Measurements from ENCODE around the gene PRC1.
"Not testable (repeated sequence)": the region's sequence is repeated elsewhere in the genome, so short reads cannot be mapped to it uniquely, and the experiment has no call there.

PRC1 gene

DNA sequence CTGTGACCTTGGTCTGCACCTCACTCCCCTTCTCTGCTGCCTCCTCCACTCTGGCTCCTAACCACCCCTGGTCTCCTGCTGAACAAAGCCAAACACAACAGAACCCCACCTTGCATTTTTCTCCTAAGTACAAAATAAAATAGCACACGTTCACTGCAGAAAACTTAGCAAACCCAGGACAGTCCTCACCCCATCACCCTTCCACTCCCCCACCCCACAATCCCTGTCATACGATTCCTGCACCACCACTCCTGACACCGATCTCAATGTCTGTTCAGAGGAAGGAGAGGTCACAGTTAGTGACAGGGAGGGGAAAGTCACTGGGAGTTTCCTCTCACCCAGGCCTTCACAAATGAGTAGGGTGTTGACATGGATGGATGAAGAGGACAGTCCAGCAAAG is 23.8 kb upstream of the PRC1 start:
- Histone ChIP-seq H3K4me1 (ENCODE audit: insufficient read depth, low read length) (peaks cover 14% of the 10 kb centered on the region), H3K36me3 (ENCODE audit: insufficient read depth, low read length) (peaks cover 25% of the 10 kb centered on the region), H3K4me3 (ENCODE audit: low read length) (no peak overlapping the region), H2AFZ (ENCODE audit: low read depth, low read length) (no peak overlapping the region), H3K27me3 (ENCODE audit: insufficient read depth, low read length) (no peaks in the 10 kb centered on the region), H3K9me3 (ENCODE audit: low read length) (peaks cover 2% of the 10 kb centered on the region)

DNA sequence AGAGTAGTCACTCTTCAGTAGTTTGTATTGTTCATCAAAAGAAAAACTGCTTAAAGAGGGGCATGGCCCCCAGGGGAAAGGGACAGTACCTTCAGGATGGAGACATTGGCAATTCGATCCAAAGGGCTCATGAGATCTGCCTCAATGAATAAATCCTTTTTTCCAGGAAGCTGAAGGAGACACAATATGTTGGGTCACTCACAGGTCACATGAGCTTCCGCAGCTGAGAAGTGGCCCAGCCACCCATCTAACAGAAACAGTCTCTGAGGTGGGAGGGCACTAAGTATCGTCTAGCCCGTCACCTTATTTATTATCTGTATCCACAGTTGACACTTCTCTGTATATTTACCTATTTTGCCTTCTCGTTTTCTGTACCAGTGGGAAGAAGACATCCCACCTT is 23.4 kb upstream of the PRC1 start:
- Histone ChIP-seq H3K27me3 (ENCODE audit: insufficient read depth, low read length) (no peaks in the 10 kb centered on the region), H2AFZ (ENCODE audit: low read depth, low read length) (no peak overlapping the region), H3K36me3 (ENCODE audit: insufficient read depth, low read length) (peaks cover 30% of the 10 kb centered on the region), H3K4me1 (ENCODE audit: insufficient read depth, low read length) (peaks cover 11% of the 10 kb centered on the region), H3K9me3 (ENCODE audit: low read length) (peaks cover 2% of the 10 kb centered on the region), H3K4me3 (ENCODE audit: low read length) (no peak overlapping the region)

DNA sequence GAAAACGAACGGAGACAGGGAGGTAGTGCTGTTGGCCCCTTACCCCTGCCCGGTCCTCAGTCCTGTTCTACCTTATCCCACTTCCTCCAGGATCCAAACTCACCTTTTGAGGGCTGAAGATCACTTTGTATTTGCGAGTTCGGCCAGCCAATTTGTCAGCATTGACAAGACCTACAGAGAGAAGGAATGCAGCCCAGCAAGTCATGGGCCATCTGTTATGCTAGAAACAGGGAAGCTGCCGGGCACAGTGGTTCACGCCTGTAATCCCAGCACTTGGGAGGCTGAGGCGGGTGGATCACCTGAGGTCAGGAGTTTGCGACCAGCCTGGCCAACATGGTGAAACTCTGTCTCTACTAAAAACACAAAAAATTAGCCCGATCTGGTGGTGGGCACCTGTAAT is 19.4 kb upstream of the PRC1 start:
- H3K36me3 ChIP-seq (ENCODE audit: insufficient read depth, low read length), result peaks cover 56% of the 10 kb centered on the region
- not testable (repeated sequence) for H3K9me3 ChIP-seq (ENCODE audit: low read length); H3K4me1 ChIP-seq (ENCODE audit: insufficient read depth, low read length); H3K4me3 ChIP-seq (ENCODE audit: low read length); H3K27me3 ChIP-seq (ENCODE audit: insufficient read depth, low read length); H2AFZ ChIP-seq (ENCODE audit: low read depth, low read length)

DNA sequence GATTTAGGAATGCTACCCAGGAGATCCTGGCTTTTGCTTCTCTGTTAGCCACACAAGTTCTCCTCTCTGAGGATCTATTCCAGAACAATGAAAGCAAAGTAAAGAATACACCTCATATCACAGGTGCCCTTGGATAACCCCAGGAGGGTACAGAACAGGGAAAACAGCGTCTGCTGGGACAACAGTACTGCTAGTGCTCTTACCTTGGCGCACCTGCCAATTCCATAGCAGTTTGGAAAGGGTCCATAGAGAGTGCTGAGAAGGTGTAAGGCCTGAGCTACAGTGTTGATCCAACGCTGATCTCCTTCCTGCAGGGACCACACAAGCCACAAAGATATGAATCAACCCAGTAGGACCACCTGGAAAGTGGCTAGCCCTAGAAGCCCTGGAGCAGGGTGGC is 12.9 kb upstream of the PRC1 start:
- Histone ChIP-seq H3K4me1 (ENCODE audit: insufficient read depth, low read length) (no peaks in the 10 kb centered on the region), H3K9me3 (ENCODE audit: low read length) (no peaks in the 10 kb centered on the region), H3K4me3 (ENCODE audit: low read length) (no peak overlapping the region), H3K27me3 (ENCODE audit: insufficient read depth, low read length) (no peaks in the 10 kb centered on the region), H3K36me3 (ENCODE audit: insufficient read depth, low read length) (peaks cover 74% of the 10 kb centered on the region), H2AFZ (ENCODE audit: low read depth, low read length) (no peak overlapping the region)

DNA sequence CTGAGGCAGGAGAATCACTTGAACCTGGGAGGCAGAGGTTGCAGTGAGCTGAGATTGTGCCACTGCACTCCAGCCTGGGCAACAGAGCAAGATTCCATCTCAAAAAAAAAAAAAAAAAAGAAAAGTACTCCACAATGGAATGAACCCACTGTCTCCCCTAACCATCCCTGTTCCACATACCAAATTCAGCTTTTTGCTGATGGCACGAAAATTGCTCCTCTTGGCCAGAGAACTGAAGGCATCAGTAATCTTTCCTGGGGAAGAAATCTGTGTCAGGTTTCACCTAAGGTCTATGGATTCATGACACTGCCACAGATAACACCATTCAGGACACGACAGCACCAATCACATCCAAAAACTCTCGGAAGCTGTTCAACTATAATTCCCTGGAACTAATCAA is 6.9 kb upstream of the PRC1 start:
- Histone ChIP-seq H3K4me3 (ENCODE audit: low read length) (no peak overlapping the region), H3K9me3 (ENCODE audit: low read length) (no peaks in the 10 kb centered on the region), H2AFZ (ENCODE audit: low read depth, low read length) (no peak overlapping the region), H3K36me3 (ENCODE audit: insufficient read depth, low read length) (peaks cover 76% of the 10 kb centered on the region), H3K27me3 (ENCODE audit: insufficient read depth, low read length) (no peaks in the 10 kb centered on the region), H3K4me1 (ENCODE audit: insufficient read depth, low read length) (peaks cover 2% of the 10 kb centered on the region)

DNA sequence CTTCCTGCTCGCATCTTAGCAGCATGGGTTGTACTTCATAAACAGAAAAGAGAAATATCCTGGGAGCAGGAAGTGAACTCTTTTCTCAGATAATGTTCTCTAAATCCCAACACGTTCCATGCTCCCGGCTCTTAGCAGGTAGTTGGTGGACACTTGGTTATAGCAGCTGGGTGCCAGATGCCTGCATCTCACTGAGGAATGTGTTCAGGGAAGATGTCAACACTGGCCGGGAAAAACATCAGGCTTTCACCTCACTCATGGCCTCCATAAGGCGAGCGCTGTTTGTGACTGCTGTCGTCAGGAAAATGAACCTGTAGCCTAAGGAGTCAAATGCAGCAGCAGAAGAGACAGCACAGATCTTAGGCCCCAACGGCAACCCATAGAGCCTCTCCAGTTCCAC is 4.4 kb upstream of the PRC1 start:
- Histone ChIP-seq H3K4me1 (ENCODE audit: insufficient read depth, low read length) (peaks cover 14% of the 10 kb centered on the region), H3K36me3 (ENCODE audit: insufficient read depth, low read length) (peaks cover 60% of the 10 kb centered on the region), H2AFZ (ENCODE audit: low read depth, low read length) (no peak overlapping the region), H3K4me3 (ENCODE audit: low read length) (no peak overlapping the region), H3K9me3 (ENCODE audit: low read length) (no peaks in the 10 kb centered on the region), H3K27me3 (ENCODE audit: insufficient read depth, low read length) (no peaks in the 10 kb centered on the region)

DNA sequence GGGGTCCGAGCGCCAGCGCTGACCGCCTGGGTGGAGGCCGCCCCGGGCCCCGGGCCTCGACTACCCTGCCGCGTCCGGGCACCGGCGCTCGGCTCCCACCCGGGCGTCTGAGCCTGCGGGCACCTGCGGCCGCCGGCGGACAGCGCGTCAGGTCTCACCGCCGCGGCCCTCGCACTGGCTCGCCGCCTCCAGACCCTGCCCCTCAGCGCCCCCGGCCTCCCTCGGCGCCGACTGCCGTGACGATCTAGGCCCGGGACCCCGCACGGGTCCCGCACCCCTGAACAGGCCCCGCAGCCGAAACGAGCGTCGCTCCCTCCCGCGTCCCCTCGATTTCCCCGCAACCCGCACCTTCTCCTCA is 297 bp downstream of the PRC1 start:
- H3K4me1 ChIP-seq (ENCODE audit: insufficient read depth, low read length), result peaks cover 18% of the 10 kb centered on the region
- no peaks in the 10 kb centered on the region for H3K9me3 ChIP-seq (ENCODE audit: low read length)
- H3K4me3 ChIP-seq (ENCODE audit: low read length), result peak overlapping the region; percentile 99
- H3K36me3 ChIP-seq (ENCODE audit: insufficient read depth, low read length), result peaks cover 26% of the 10 kb centered on the region
- H3K27me3 ChIP-seq (ENCODE audit: insufficient read depth, low read length), result no peaks in the 10 kb centered on the region
- peak overlapping the region; percentile 54 for H2AFZ ChIP-seq (ENCODE audit: low read depth, low read length)

DNA sequence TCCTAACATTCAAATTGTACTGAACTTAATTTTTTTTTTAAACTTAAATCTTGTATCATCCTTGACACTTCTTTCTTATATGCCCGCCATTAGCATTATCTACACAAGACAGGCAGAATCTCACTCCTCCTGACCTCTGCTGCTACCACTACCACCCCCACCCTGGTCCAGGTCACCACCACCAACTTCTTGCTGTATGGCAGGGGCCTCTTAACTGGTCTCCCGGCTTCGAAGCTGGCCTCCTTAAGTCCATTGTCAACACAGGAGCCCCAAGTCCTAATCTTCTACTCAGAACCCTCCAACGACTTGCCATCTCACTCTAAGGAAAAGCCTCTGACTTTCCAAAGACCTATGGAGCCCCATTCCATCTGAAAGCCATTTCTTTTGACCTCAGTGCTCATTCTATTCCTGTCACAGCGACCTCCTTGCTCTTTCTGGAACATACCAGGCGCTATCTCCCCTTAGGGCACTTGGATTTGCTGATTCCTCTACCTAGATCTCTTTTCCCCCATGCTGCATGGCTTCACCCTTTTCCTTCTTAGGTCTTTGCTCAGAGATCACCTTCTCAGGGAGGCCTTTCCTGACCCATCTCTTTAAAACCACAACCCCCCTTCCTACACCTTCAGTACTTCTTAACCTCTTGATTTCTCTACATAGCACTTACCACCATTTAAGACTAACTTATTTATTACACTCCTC is 2.6 kb downstream of the PRC1 start:
- Histone ChIP-seq H3K9me3 (ENCODE audit: low read length) (no peaks in the 10 kb centered on the region), H2AFZ (ENCODE audit: low read depth, low read length) (no peak overlapping the region), H3K27me3 (ENCODE audit: insufficient read depth, low read length) (no peaks in the 10 kb centered on the region), H3K36me3 (ENCODE audit: insufficient read depth, low read length) (peaks cover 6% of the 10 kb centered on the region), H3K4me1 (ENCODE audit: insufficient read depth, low read length) (peaks cover 18% of the 10 kb centered on the region), H3K4me3 (ENCODE audit: low read length) (no peak overlapping the region)

DNA sequence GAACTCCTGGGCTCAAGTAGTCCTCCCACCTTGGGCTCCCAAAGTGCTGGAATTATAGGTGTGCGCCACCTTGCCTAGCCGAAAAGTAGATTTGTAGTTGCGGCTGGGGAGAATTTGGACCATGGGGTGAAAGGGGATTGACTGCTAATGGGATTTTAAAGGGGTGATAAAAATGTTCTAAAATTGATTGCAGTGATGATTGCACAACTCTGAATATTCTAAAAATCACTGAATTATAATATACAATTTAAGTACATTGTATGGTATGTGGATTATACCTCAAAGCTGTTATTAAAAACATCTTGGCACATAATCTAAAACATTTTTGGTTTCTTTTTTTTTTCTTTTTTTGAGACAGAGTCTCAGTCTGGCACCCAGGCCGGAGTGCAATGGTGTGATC is 3.9 kb downstream of the PRC1 start:
- H3K27me3 ChIP-seq (ENCODE audit: insufficient read depth, low read length), result no peaks in the 10 kb centered on the region
- H3K4me3 ChIP-seq (ENCODE audit: low read length), result no peak overlapping the region
- H3K36me3 ChIP-seq (ENCODE audit: insufficient read depth, low read length), result peaks cover 2% of the 10 kb centered on the region
- H3K9me3 ChIP-seq (ENCODE audit: low read length), result no peaks in the 10 kb centered on the region
- H3K4me1 ChIP-seq (ENCODE audit: insufficient read depth, low read length), result peaks cover 9% of the 10 kb centered on the region
- no peak overlapping the region for H2AFZ ChIP-seq (ENCODE audit: low read depth, low read length)

DNA sequence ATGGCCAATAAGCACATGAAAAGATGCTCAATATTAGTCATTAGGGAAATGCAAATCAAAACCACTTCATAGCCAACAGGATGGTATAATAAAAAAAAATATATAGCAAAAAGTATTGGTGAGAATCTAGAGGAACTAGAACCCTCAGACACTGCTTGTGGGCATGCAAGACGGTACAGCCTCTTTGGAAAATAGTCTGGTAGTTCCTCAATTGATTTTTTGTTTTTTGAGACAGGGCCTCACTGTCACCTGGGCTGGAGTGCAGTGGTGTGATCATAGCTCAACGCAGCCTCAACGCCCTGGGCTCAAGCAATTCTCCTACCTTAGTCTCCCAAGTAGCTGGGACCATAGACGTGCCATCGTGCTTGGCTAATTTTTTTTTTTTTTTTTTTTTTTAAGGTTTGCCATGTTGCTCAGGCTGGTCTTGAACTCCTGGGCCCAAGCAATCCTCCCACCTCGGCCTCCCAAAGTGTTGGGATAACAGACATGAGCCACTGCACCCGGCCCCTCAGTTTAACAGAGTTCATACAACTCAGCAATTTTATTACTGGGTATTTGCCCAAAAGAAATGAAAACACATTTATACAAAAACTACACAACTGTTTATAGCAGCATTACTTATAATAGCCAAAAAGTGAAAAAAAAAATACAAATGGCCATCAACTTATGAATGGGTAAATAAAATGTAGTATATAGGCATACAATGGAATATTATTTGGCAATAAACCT is 5.1 kb downstream of the PRC1 start:
- H3K36me3 ChIP-seq (ENCODE audit: insufficient read depth, low read length), result peaks cover 8% of the 10 kb centered on the region
- peaks cover 4% of the 10 kb centered on the region for H3K4me1 ChIP-seq (ENCODE audit: insufficient read depth, low read length)
- H3K27me3 ChIP-seq (ENCODE audit: insufficient read depth, low read length), result no peaks in the 10 kb centered on the region
- no peak overlapping the region for H2AFZ ChIP-seq (ENCODE audit: low read depth, low read length)
- H3K4me3 ChIP-seq (ENCODE audit: low read length), result no peak overlapping the region
- no peaks in the 10 kb centered on the region for H3K9me3 ChIP-seq (ENCODE audit: low read length)

DNA sequence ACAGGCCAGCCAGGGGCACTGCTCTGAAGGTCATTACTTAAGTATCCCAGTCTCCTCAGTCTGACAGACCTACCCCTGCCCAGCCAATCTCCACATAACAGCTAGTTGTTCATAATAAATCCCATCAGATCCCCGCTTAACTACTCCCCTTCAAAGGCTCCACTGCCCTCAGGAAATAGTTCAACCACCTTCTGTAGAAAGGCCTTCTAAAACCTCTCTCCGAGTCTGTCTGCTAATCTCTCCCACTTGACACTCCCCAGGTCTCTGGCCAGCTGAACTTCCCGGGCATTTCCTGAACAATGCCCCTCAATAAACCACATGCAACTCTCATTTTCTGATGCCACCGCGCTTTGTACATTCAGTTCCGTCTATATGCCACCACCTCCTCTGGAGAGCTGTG is 6.0 kb downstream of the PRC1 start:
- Histone ChIP-seq H2AFZ (ENCODE audit: low read depth, low read length) (no peak overlapping the region), H3K4me1 (ENCODE audit: insufficient read depth, low read length) (peaks cover 2% of the 10 kb centered on the region), H3K9me3 (ENCODE audit: low read length) (no peaks in the 10 kb centered on the region), H3K36me3 (ENCODE audit: insufficient read depth, low read length) (peaks cover 15% of the 10 kb centered on the region), H3K4me3 (ENCODE audit: low read length) (no peak overlapping the region), H3K27me3 (ENCODE audit: insufficient read depth, low read length) (no peaks in the 10 kb centered on the region)

DNA sequence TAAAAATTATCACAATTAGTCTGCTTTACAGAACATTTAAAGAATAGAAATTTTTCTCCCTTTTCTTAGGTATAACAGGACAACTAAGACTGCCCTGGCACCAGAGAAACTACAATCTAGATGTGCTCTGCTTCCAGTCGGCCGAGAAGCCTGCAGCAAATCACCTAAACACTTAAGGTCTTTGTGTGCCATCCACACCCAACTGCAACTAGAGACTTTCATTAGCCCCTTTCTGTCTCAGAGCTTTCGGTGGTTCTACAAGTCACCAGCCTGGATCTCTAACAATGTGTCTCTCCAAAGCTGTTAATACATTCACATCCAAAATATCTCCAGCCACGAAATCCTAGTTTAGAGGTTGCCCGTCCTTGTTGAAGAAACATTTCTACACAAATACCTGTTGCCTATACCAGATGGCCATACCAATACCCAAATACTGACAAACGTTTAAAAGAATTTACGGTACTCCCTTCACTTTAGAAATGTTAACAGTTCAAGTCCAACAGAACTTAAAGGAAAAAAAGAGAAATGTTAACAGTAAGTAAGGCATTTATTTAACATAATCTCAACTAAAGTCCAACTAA is 6.7 kb downstream of the PRC1 start:
- Histone ChIP-seq H2AFZ (ENCODE audit: low read depth, low read length) (no peak overlapping the region), H3K4me1 (ENCODE audit: insufficient read depth, low read length) (peaks cover 2% of the 10 kb centered on the region), H3K27me3 (ENCODE audit: insufficient read depth, low read length) (no peaks in the 10 kb centered on the region), H3K9me3 (ENCODE audit: low read length) (no peaks in the 10 kb centered on the region), H3K36me3 (ENCODE audit: insufficient read depth, low read length) (peaks cover 21% of the 10 kb centered on the region), H3K4me3 (ENCODE audit: low read length) (no peak overlapping the region)

DNA sequence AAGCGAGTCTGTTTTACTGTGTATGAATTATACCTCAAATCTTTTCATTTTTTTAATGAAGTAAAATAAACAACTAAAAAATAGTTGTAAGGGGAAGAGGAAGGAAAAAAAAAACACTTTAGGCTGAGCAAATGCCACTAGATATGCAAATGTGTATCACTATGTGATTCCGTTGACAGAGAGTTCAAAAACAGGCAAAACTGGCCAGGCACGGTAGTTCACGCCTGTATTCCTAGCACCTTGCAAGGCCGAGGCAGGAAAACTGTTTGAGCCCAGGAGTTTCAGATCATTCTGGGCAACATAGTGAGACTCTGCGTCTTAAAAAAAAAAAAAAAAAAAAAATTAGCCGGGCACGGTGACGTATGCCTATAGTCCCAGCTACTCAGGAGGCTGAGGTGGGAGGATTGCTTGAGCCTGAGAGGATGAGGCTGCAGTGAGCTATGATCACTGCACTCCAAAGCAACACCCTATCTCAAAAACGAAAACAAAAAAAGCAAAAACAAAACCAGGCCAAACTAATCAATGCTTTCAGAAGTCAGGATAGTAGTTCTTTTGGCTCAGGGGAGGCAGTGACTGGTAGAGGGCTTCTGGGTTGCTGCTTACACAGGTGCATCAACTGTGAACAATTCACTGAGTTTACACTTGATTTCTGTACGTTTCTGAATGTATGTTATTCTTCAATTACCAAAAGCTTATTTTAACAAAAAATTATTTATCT is 7.4 kb downstream of the PRC1 start:
- no peak overlapping the region for H2AFZ ChIP-seq (ENCODE audit: low read depth, low read length)
- no peaks in the 10 kb centered on the region for H3K27me3 ChIP-seq (ENCODE audit: insufficient read depth, low read length)
- H3K4me3 ChIP-seq (ENCODE audit: low read length), result no peak overlapping the region
- no peaks in the 10 kb centered on the region for H3K9me3 ChIP-seq (ENCODE audit: low read length)
- peaks cover 28% of the 10 kb centered on the region for H3K36me3 ChIP-seq (ENCODE audit: insufficient read depth, low read length)
- peaks cover 2% of the 10 kb centered on the region for H3K4me1 ChIP-seq (ENCODE audit: insufficient read depth, low read length)
